Activated naive CD4-positive, alpha-beta T cell treated with anti-CD3 and anti-CD28 coated beads for 36 hours (primary cell): Measurements from ENCODE around the gene EPHA3. TPM values are rescaled to one million over a fixed set of nuclear protein-coding genes. Genes with fewer than 3 reads are reported as not detected.

ENCODE experiments used
- CTCF ChIA-PET: fragments of 350-600 bp; sonication (Branson Sonifier 250); formaldehyde crosslinking; loops from one replicate; lab custom pipeline; 2021; ENCODE audit warnings: antibody characterized with exemption; lab: Charles Lee
- DNase-seq: peaks from one replicate; pipeline ENCODE4 v3.0.0-alpha.2; 2020
- H3K27ac Mint-ChIP-seq: one replicate; pipeline ENCODE4 v1.8.0; 2021; ENCODE audit warnings: mild to moderate bottlenecking, mixed read lengths
- H3K27me3 Mint-ChIP-seq: one replicate; pipeline ENCODE4 v1.8.0; 2021; ENCODE audit warnings: low read depth, mixed read lengths
- H3K36me3 Mint-ChIP-seq: one replicate; pipeline ENCODE4 v1.8.0; 2021; ENCODE audit warnings: low read depth, mixed read lengths
- H3K4me1 Mint-ChIP-seq: one replicate; pipeline ENCODE4 v1.8.0; 2021; ENCODE audit warnings: low read depth, mixed read lengths
- H3K4me3 Mint-ChIP-seq: one replicate; pipeline ENCODE4 v1.8.0; 2021; ENCODE audit warnings: mild to moderate bottlenecking, moderate library complexity, mixed read lengths
- H3K9me3 Mint-ChIP-seq: one replicate; pipeline ENCODE4 v1.8.0; 2021; ENCODE audit warnings: mixed read lengths
- intact Hi-C: fragments of 100-400 bp; cut with micrococcal nuclease; formaldehyde crosslinking; loops from one replicate; pipeline ENCODE4 v1.15.1; 2023
- total RNA-seq, 2 experiments: library from RNA; stranded (reverse); gene quantifications; one replicate each; pipeline ENCODE4 v1.2.3, GENCODE V29; 2021

EPHA3 gene
- total RNA-seq, 2 experiments from 2014 or later: not detected

GRCh38 chr3:89360156-89360555, 252.7 kb downstream of the EPHA3 start:
- Mint-ChIP-seq H3K4me3 (no peak overlapping the region), H3K36me3 (no peaks in the 10 kb centered on the region), H3K27ac (no peak overlapping the region), H3K27me3 (no peaks in the 10 kb centered on the region), H3K9me3 (peaks cover 1% of the 10 kb centered on the region), H3K4me1 (no peaks in the 10 kb centered on the region)
- CTCF ChIA-PET: no interaction called here
- DNase-seq: no peak
- intact Hi-C loops: no loop called here

GRCh38 chr3:89362496-89362895, 255.1 kb downstream of the EPHA3 start:
- no peak for DNase-seq
- intact Hi-C loops: no loop called here
- no peaks in the 10 kb centered on the region for H3K4me1 Mint-ChIP-seq
- no peak overlapping the region for H3K27ac Mint-ChIP-seq
- H3K36me3 Mint-ChIP-seq: no peaks in the 10 kb centered on the region
- H3K27me3 Mint-ChIP-seq: no peaks in the 10 kb centered on the region
- H3K4me3 Mint-ChIP-seq: no peak overlapping the region
- H3K9me3 Mint-ChIP-seq: peaks cover 2% of the 10 kb centered on the region
- CTCF ChIA-PET: no interaction called here

- H3K9me3 Mint-ChIP-seq: peaks cover 2% of the 10 kb centered on the region
Measured at GRCh38 chr3:89363171-89363570, 255.8 kb downstream of the EPHA3 start.

DNA sequence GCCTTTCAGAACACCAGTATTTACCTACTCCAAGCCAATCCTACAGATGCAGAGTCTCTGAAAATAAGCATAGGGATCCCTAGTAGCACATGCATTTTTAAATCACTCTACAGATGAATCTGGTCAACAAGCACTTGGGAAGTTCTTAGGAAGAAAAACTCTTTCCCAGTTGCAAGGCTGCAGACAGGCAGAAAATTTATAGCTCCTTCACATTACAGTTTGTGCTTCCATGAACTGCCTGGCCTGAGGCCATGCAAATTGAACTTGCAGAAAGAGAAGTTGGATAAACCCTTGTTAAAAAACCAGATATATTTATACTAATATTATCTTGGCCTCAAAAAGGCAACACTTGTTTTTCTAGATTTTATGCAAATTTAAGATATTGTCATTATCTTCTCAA, 256.9 kb downstream of the EPHA3 start:
- Mint-ChIP-seq H3K4me3 (no peak overlapping the region), H3K4me1 (no peaks in the 10 kb centered on the region), H3K27me3 (no peaks in the 10 kb centered on the region), H3K27ac (no peak overlapping the region), H3K36me3 (no peaks in the 10 kb centered on the region), H3K9me3 (peaks cover 6% of the 10 kb centered on the region)
- CTCF ChIA-PET: no interaction called here
- no peak for DNase-seq
- intact Hi-C loops: no loop called here

More at GRCh38 chr3:89363171-89363570, 255.8 kb downstream of the EPHA3 start:
- Mint-ChIP-seq H3K4me1 (no peaks in the 10 kb centered on the region), H3K27ac (no peak overlapping the region), H3K4me3 (no peak overlapping the region), H3K36me3 (no peaks in the 10 kb centered on the region), H3K27me3 (no peaks in the 10 kb centered on the region)
- CTCF ChIA-PET: no interaction called here
- no peak for DNase-seq
- intact Hi-C loops: no loop called here

DNA sequence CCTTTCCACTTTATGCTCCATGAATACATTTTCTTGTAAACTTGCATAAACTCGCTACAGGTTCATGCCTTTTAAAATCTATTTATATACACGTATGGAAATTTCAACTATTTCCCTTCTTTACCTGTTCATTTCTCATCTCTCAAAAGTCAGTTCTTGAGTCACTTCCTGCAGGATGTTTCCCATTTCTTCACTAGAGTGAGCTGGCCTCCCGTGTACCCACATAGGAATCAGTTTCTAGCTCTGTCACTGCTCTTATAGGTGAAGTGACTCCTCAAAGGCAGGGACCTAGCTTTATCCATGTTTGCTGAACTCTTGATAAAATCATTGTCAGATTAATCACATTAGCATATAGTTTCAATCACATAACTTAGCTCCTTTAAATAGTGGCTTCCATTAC, 259.7 kb downstream of the EPHA3 start:
- H3K27me3 Mint-ChIP-seq: no peaks in the 10 kb centered on the region
- CTCF ChIA-PET: no interaction called here

GRCh38 chr3:89368846-89369245, 261.4 kb downstream of the EPHA3 start:
- H3K4me3 Mint-ChIP-seq: no peak overlapping the region
- peaks cover 7% of the 10 kb centered on the region for H3K9me3 Mint-ChIP-seq
- H3K4me1 Mint-ChIP-seq: no peaks in the 10 kb centered on the region
- no peaks in the 10 kb centered on the region for H3K36me3 Mint-ChIP-seq
- DNase-seq: no peak
- CTCF ChIA-PET: no interaction called here
- no peak overlapping the region for H3K27ac Mint-ChIP-seq
- no peaks in the 10 kb centered on the region for H3K27me3 Mint-ChIP-seq
- intact Hi-C loops: no loop called here

More for the DNA sequence above, 259.7 kb downstream of the EPHA3 start:
- peaks cover 7% of the 10 kb centered on the region for H3K9me3 Mint-ChIP-seq
- H3K27ac Mint-ChIP-seq: no peak overlapping the region
- no peak overlapping the region for H3K4me3 Mint-ChIP-seq
- H3K4me1 Mint-ChIP-seq: no peaks in the 10 kb centered on the region
- intact Hi-C loops: no loop called here
- DNase-seq: no peak
- H3K36me3 Mint-ChIP-seq: no peaks in the 10 kb centered on the region

- no peaks in the 10 kb centered on the region for H3K4me1 Mint-ChIP-seq
- no peak for DNase-seq
- CTCF ChIA-PET: interaction anchor here (0.6 kb wide), 1 partner anchor 98 kb away, joined by 3 read pairs; no protein-coding TSS in a partner anchor
- peaks cover 9% of the 10 kb centered on the region for H3K9me3 Mint-ChIP-seq
- no peak overlapping the region for H3K27ac Mint-ChIP-seq
- H3K36me3 Mint-ChIP-seq: no peaks in the 10 kb centered on the region
- no peaks in the 10 kb centered on the region for H3K27me3 Mint-ChIP-seq
- intact Hi-C loops: no loop called here
- H3K4me3 Mint-ChIP-seq: no peak overlapping the region
Measured at GRCh38 chr3:89372456-89372855, 265.0 kb downstream of the EPHA3 start.

- no peaks in the 10 kb centered on the region for H3K4me1 Mint-ChIP-seq
Measured at GRCh38 chr3:89373434-89373833, 266.0 kb downstream of the EPHA3 start.

DNA sequence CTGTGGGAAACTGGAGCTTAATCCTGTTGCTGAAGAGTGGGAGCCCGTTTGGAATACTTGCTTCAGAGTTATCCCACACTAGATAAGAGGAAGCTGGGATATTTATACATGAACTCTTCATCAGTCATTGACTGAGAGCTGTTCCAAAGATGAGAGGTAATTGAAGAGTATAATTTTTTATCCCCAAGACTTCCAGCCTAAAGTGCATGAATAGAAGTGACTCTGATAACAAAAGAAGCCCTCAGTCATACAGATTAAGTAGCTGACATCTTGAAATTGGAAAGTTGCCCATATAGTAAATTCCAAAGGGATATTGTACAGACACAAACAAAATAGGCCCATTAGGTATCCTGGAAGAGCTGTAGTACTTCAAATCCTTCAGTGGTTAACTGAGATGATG, 268.0 kb downstream of the EPHA3 start:
- H3K27me3 Mint-ChIP-seq: no peaks in the 10 kb centered on the region
- DNase-seq: no peak
- CTCF ChIA-PET: no interaction called here
- no peaks in the 10 kb centered on the region for H3K4me1 Mint-ChIP-seq
- no peak overlapping the region for H3K4me3 Mint-ChIP-seq
- no peaks in the 10 kb centered on the region for H3K36me3 Mint-ChIP-seq
- peaks cover 5% of the 10 kb centered on the region for H3K9me3 Mint-ChIP-seq
- no peak overlapping the region for H3K27ac Mint-ChIP-seq
- intact Hi-C loops: no loop called here

More at GRCh38 chr3:89373434-89373833, 266.0 kb downstream of the EPHA3 start:
- H3K4me3 Mint-ChIP-seq: no peak overlapping the region
- H3K27me3 Mint-ChIP-seq: no peaks in the 10 kb centered on the region
- intact Hi-C loops: no loop called here
- peaks cover 9% of the 10 kb centered on the region for H3K9me3 Mint-ChIP-seq
- H3K27ac Mint-ChIP-seq: no peak overlapping the region
- DNase-seq: no peak
- CTCF ChIA-PET: interaction anchor here (0.6 kb wide), 1 partner anchor 8 kb away, joined by 3 read pairs; no protein-coding TSS in a partner anchor
- no peaks in the 10 kb centered on the region for H3K36me3 Mint-ChIP-seq

DNA sequence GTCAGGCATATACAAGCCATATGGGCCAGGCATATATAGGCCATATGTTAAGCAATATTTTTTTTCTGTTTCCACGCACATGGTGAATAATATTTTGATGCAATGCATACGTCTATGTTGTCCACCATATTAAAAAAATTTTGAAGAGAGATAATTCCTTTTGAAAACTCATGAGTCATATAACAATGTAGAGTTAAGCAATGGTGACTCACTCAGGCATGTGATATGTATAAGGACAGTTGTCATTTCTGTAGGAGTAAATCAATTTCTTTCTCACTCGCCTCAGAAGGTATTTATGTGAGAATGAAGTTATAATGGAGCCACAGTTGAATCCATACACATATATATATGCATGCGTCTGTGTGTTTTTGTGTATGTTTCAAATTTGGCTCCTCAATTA, 272.6 kb downstream of the EPHA3 start:
- Mint-ChIP-seq H3K36me3 (no peaks in the 10 kb centered on the region), H3K4me1 (no peaks in the 10 kb centered on the region), H3K4me3 (no peak overlapping the region), H3K9me3 (peaks cover 8% of the 10 kb centered on the region), H3K27me3 (no peaks in the 10 kb centered on the region), H3K27ac (no peak overlapping the region)
- CTCF ChIA-PET: no interaction called here
- intact Hi-C loops: no loop called here
- no peak for DNase-seq

DNA sequence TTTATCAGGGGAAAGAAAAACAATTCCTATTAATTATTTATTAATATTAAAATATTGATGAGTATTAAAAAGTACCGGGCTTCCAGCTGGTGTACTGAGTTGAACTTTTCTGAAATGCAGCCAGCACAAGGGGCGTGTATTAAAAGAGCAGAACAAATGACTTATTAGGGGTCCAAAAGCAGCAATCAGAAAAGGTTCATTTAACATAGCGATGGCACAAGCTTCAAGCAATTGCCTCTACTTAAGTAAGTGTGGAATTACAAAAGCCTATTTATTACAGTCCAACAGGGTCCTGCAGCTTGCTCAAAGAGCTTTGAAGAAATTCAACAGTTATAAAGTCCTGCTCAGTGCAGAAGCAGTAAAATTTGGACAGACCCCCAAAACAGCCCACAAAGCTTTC, 285.6 kb downstream of the EPHA3 start:
- intact Hi-C loops: no loop called here
- no peaks in the 10 kb centered on the region for H3K27me3 Mint-ChIP-seq
- H3K4me3 Mint-ChIP-seq: no peak overlapping the region
- peaks cover 3% of the 10 kb centered on the region for H3K9me3 Mint-ChIP-seq
- H3K4me1 Mint-ChIP-seq: no peaks in the 10 kb centered on the region
- no peaks in the 10 kb centered on the region for H3K36me3 Mint-ChIP-seq
- DNase-seq: no peak
- CTCF ChIA-PET: no interaction called here
- no peak overlapping the region for H3K27ac Mint-ChIP-seq

- intact Hi-C loops: no loop called here
- no peak for DNase-seq
- Mint-ChIP-seq H3K27me3 (no peaks in the 10 kb centered on the region), H3K36me3 (no peaks in the 10 kb centered on the region), H3K4me1 (no peaks in the 10 kb centered on the region), H3K27ac (no peak overlapping the region), H3K9me3 (peaks cover 1% of the 10 kb centered on the region), H3K4me3 (no peak overlapping the region)
- CTCF ChIA-PET: no interaction called here
Measured at GRCh38 chr3:89395456-89395855, 288.0 kb downstream of the EPHA3 start.

DNA sequence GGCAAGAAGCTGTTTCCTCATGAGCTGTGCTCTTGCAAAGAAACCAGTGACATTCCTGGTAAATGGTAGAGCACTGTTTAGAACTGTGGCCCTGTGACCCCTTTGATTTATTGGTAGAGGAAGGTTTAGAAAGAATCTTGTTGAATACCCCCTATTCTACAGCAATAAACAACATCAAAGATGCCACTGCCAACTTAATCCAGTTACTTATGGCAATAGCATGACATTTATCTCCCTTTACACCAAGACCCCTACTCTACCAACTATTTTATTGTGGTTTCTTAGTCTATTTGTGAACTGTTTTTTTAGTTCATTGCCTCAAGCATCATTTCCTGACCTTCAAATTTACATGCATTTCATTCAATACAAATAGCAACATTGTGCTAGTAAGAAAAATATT, 288.6 kb downstream of the EPHA3 start:
- no peak for DNase-seq
- no peaks in the 10 kb centered on the region for H3K4me1 Mint-ChIP-seq
- H3K9me3 Mint-ChIP-seq: peaks cover 1% of the 10 kb centered on the region
- intact Hi-C loops: no loop called here
- H3K4me3 Mint-ChIP-seq: no peak overlapping the region
- H3K36me3 Mint-ChIP-seq: no peaks in the 10 kb centered on the region
- CTCF ChIA-PET: no interaction called here
- H3K27ac Mint-ChIP-seq: no peak overlapping the region
- H3K27me3 Mint-ChIP-seq: no peaks in the 10 kb centered on the region

GRCh38 chr3:89402051-89402450, 294.6 kb downstream of the EPHA3 start:
- H3K27ac Mint-ChIP-seq: no peak overlapping the region
- H3K4me1 Mint-ChIP-seq: no peaks in the 10 kb centered on the region
- no peaks in the 10 kb centered on the region for H3K9me3 Mint-ChIP-seq
- no peaks in the 10 kb centered on the region for H3K36me3 Mint-ChIP-seq
- no peak for DNase-seq
- no peaks in the 10 kb centered on the region for H3K27me3 Mint-ChIP-seq
- intact Hi-C loops: no loop called here
- H3K4me3 Mint-ChIP-seq: no peak overlapping the region
- CTCF ChIA-PET: no interaction called here
